NCI-H2196 (cell line): ENCODE measurements around the gene MAP1LC3A.
"Not testable (repeated sequence)": the region's sequence is repeated elsewhere in the genome, so short reads cannot be mapped to it uniquely, and the experiment has no call there.

Experiments used
- DNase-seq: peaks from one replicate; lab custom pipeline; 2025; ENCODE audit not compliant: unreplicated experiment; lab: John Stamatoyannopoulos, UW

MAP1LC3A gene

GRCh38 chr20:34558320-34559218, at the start of gene MAP1LC3A:
Gene MAP1LC3A (plus strand): TSS chr20:34558718. CDS start chr20:34558869, 151 bp downstream.
- DNase-seq, result peak; percentile 89

GRCh38 chr20:34510575-34510974, 47.9 kb upstream of the MAP1LC3A start:
- DNase-seq, result no peak

GRCh38 chr20:34511891-34512265, 46.6 kb upstream of the MAP1LC3A start:
- DNase-seq, result no peak

- DNase-seq, result no peak
Measured at GRCh38 chr20:34512266-34512954, 46.1 kb upstream of the MAP1LC3A start.

- DNase-seq, result no peak
Measured at GRCh38 chr20:34512955-34513419, 45.5 kb upstream of the MAP1LC3A start.

GRCh38 chr20:34514034-34514433, 44.5 kb upstream of the MAP1LC3A start:
- not testable (repeated sequence) for DNase-seq

- no peak for DNase-seq
Measured at GRCh38 chr20:34514897-34515483, 43.5 kb upstream of the MAP1LC3A start.

GRCh38 chr20:34515484-34516246, 42.9 kb upstream of the MAP1LC3A start:
- DNase-seq, result peak; percentile 75

GRCh38 chr20:34516247-34517113, 42.0 kb upstream of the MAP1LC3A start, which contains the start of gene DYNLRB1:
Gene DYNLRB1 (plus strand): TSS chr20:34516422. CDS start chr20:34516459, 37 bp downstream.
- peak; percentile 98 for DNase-seq

- DNase-seq, result no peak
Measured at GRCh38 chr20:34517114-34517505, 41.4 kb upstream of the MAP1LC3A start.

- DNase-seq, result not testable (repeated sequence)
Measured at GRCh38 chr20:34518863-34519262, 39.7 kb upstream of the MAP1LC3A start.

GRCh38 chr20:34519841-34520240, 38.7 kb upstream of the MAP1LC3A start:
- DNase-seq, result not testable (repeated sequence)

GRCh38 chr20:34522969-34523871, 35.3 kb upstream of the MAP1LC3A start:
- DNase-seq, result peak; percentile 49

GRCh38 chr20:34524426-34524825, 34.1 kb upstream of the MAP1LC3A start:
- DNase-seq, result no peak

GRCh38 chr20:34525342-34525708, 33.2 kb upstream of the MAP1LC3A start:
- DNase-seq, result no peak

GRCh38 chr20:34525709-34526416, 32.7 kb upstream of the MAP1LC3A start:
- DNase-seq, result peak; percentile 90

GRCh38 chr20:34526466-34526865, 32.1 kb upstream of the MAP1LC3A start:
- no peak for DNase-seq

GRCh38 chr20:34527016-34527415, 31.5 kb upstream of the MAP1LC3A start:
- no peak for DNase-seq
